Liver (tissue), 3 donors: Measurements from ENCODE around the gene TP63.

Experiments used
- GABPA ChIP-seq, 2 donors: IDR thresholded peaks in 1 of 2; conservative IDR thresholded peaks in 1 of 2; 2 replicates each; pipeline ENCODE4 v1.6.1; 2016; ENCODE audit warnings: antibody characterized with exemption in 2 of 2, mild to moderate bottlenecking in 1 of 2, moderate library complexity in 1 of 2
- JUND ChIP-seq, 2 donors: IDR thresholded peaks; 2 replicates each; pipeline ENCODE4 v1.6.1; 2016; ENCODE audit warnings: antibody characterized with exemption in 2 of 2
- RAD21 ChIP-seq, 2 donors: IDR thresholded peaks; 2 replicates each; pipeline ENCODE4 v1.6.1; 2016; ENCODE audit warnings: antibody characterized with exemption in 2 of 2, mild to moderate bottlenecking in 2 of 2
- TAF1 ChIP-seq: conservative IDR thresholded peaks from 2 replicates; pipeline ENCODE4 v1.6.1; 2016; ENCODE audit warnings: antibody characterized with exemption, mild to moderate bottlenecking
- YY1 ChIP-seq: IDR thresholded peaks from 2 replicates; pipeline ENCODE4 v1.6.1; 2016; ENCODE audit warnings: antibody characterized with exemption, mild to moderate bottlenecking
- TF ChIP-seq, protein P1 (sequence below): fragments of 150-350 bp; IDR thresholded peaks from 2 replicates; pipeline ENCODE4 v1.5.1; 2017; ENCODE audit warnings: improper control_type of control experiment, low read depth, low read length; ENCODE audit not compliant: missing input control
- TF ChIP-seq, protein P2 (sequence below): IDR thresholded peaks from 2 replicates; pipeline ENCODE4 v1.6.1; 2016; ENCODE audit warnings: antibody characterized with exemption
- TF ChIP-seq, protein P3 (sequence below): IDR thresholded peaks from 2 replicates; pipeline ENCODE4 v1.6.1; 2016; ENCODE audit warnings: antibody characterized with exemption
- TF ChIP-seq, protein P4 (sequence below): IDR thresholded peaks from 2 replicates; pipeline ENCODE4 v1.6.1; 2016; ENCODE audit warnings: antibody characterized with exemption, mild to moderate bottlenecking
- TF ChIP-seq, protein P5 (sequence below): IDR thresholded peaks from 2 replicates; pipeline ENCODE4 v1.6.1; 2016; ENCODE audit warnings: antibody characterized with exemption
- donor health status: healthy.
- donor health status: healthy.

DNA sequence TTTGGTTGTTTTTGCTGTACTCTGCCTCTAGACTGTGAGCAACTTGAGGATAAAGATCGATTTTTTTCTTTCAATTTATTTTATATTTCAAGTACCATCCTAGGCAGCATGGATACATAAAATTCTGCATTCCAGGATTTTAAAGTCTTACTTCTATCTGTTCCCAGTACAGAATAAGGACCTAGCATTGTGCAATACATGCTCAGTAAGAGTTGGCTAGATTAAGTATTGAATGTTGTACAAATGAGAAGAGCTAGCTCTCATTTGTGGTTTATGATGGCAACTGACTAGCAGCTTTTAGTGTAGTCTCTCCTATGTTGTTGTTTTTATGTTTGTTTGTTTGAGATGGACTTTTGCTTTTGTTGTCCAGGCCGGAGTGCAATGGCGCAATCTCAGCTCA is 222.7 kb downstream of the TP63 start:
- TF ChIP-seq, protein P1, sequence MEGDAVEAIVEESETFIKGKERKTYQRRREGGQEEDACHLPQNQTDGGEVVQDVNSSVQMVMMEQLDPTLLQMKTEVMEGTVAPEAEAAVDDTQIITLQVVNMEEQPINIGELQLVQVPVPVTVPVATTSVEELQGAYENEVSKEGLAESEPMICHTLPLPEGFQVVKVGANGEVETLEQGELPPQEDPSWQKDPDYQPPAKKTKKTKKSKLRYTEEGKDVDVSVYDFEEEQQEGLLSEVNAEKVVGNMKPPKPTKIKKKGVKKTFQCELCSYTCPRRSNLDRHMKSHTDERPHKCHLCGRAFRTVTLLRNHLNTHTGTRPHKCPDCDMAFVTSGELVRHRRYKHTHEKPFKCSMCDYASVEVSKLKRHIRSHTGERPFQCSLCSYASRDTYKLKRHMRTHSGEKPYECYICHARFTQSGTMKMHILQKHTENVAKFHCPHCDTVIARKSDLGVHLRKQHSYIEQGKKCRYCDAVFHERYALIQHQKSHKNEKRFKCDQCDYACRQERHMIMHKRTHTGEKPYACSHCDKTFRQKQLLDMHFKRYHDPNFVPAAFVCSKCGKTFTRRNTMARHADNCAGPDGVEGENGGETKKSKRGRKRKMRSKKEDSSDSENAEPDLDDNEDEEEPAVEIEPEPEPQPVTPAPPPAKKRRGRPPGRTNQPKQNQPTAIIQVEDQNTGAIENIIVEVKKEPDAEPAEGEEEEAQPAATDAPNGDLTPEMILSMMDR: no peak
- no peak for TF ChIP-seq YY1
- TF ChIP-seq RAD21 (IDR thresholded peaks at IDR 0.05): no peak
- TF ChIP-seq, protein P2, sequence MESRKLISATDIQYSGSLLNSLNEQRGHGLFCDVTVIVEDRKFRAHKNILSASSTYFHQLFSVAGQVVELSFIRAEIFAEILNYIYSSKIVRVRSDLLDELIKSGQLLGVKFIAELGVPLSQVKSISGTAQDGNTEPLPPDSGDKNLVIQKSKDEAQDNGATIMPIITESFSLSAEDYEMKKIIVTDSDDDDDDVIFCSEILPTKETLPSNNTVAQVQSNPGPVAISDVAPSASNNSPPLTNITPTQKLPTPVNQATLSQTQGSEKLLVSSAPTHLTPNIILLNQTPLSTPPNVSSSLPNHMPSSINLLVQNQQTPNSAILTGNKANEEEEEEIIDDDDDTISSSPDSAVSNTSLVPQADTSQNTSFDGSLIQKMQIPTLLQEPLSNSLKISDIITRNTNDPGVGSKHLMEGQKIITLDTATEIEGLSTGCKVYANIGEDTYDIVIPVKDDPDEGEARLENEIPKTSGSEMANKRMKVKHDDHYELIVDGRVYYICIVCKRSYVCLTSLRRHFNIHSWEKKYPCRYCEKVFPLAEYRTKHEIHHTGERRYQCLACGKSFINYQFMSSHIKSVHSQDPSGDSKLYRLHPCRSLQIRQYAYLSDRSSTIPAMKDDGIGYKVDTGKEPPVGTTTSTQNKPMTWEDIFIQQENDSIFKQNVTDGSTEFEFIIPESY: no peak
- TF ChIP-seq GABPA (IDR thresholded peaks at IDR 0.05 in 1 of 2, conservative IDR thresholded peaks at IDR 0.05 in 1 of 2): no peak
- TF ChIP-seq, protein P3, sequence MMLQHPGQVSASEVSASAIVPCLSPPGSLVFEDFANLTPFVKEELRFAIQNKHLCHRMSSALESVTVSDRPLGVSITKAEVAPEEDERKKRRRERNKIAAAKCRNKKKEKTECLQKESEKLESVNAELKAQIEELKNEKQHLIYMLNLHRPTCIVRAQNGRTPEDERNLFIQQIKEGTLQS: no peak
- TF ChIP-seq, protein P4, sequence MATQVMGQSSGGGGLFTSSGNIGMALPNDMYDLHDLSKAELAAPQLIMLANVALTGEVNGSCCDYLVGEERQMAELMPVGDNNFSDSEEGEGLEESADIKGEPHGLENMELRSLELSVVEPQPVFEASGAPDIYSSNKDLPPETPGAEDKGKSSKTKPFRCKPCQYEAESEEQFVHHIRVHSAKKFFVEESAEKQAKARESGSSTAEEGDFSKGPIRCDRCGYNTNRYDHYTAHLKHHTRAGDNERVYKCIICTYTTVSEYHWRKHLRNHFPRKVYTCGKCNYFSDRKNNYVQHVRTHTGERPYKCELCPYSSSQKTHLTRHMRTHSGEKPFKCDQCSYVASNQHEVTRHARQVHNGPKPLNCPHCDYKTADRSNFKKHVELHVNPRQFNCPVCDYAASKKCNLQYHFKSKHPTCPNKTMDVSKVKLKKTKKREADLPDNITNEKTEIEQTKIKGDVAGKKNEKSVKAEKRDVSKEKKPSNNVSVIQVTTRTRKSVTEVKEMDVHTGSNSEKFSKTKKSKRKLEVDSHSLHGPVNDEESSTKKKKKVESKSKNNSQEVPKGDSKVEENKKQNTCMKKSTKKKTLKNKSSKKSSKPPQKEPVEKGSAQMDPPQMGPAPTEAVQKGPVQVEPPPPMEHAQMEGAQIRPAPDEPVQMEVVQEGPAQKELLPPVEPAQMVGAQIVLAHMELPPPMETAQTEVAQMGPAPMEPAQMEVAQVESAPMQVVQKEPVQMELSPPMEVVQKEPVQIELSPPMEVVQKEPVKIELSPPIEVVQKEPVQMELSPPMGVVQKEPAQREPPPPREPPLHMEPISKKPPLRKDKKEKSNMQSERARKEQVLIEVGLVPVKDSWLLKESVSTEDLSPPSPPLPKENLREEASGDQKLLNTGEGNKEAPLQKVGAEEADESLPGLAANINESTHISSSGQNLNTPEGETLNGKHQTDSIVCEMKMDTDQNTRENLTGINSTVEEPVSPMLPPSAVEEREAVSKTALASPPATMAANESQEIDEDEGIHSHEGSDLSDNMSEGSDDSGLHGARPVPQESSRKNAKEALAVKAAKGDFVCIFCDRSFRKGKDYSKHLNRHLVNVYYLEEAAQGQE: no peak
- no peak for TF ChIP-seq JUND (IDR thresholded peaks at IDR 0.05)
- TF ChIP-seq, protein P5, sequence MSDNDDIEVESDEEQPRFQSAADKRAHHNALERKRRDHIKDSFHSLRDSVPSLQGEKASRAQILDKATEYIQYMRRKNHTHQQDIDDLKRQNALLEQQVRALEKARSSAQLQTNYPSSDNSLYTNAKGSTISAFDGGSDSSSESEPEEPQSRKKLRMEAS: no peak
- TF ChIP-seq TAF1: no peak
